H9 (cell line): ENCODE data around the gene SLC17A9. TPM values are rescaled to one million over a fixed set of nuclear protein-coding genes. Genes with fewer than 3 reads are reported as not detected.

Source experiments
- DNase-seq: peaks from one replicate; pipeline ENCODE4 v3.0.0-alpha.2; 2017
- H2AFZ ChIP-seq: one replicate; pipeline ENCODE4 v1.6.1; 2013; ENCODE audit warnings: mild to moderate bottlenecking, low read length, control low read depth, moderate library complexity
- H2AK5ac ChIP-seq: 2 replicates; pipeline ENCODE4 v1.6.1; 2013; ENCODE audit warnings: low read length, control low read depth, mixed read lengths; ENCODE audit not compliant: insufficient read length
- H2BK120ac ChIP-seq: one replicate; pipeline ENCODE4 v1.6.1; 2013; ENCODE audit warnings: low read depth, mild to moderate bottlenecking, low read length, control low read depth, inconsistent platforms; ENCODE audit not compliant: poor library complexity, severe bottlenecking
- H2BK12ac ChIP-seq: 2 replicates; pipeline ENCODE4 v1.6.1; 2013; ENCODE audit warnings: low read length, control low read depth, mixed read lengths, low read depth; ENCODE audit not compliant: insufficient read length
- H2BK15ac ChIP-seq: 2 replicates; pipeline ENCODE4 v1.6.1; 2013; ENCODE audit warnings: low read depth, low read length, control low read depth
- H2BK20ac ChIP-seq: one replicate; pipeline ENCODE4 v1.6.1; 2013; ENCODE audit warnings: low read depth, mild to moderate bottlenecking, low read length, control low read depth, inconsistent platforms; ENCODE audit not compliant: poor library complexity, severe bottlenecking
- H2BK5ac ChIP-seq: 2 replicates; pipeline ENCODE4 v1.6.1; 2013; ENCODE audit warnings: low read length, control low read depth, mixed read lengths; ENCODE audit not compliant: insufficient read length
- H3K14ac ChIP-seq: 2 replicates; pipeline ENCODE4 v1.6.1; 2013; ENCODE audit warnings: low read length, control low read depth; ENCODE audit not compliant: insufficient read depth
- H3K18ac ChIP-seq: 2 replicates; pipeline ENCODE4 v1.6.1; 2013; ENCODE audit warnings: low read depth, mild to moderate bottlenecking, mixed read lengths, low read length, control low read depth; ENCODE audit not compliant: insufficient read length
- H3K23ac ChIP-seq: 2 replicates; pipeline ENCODE4 v1.6.1; 2013; ENCODE audit warnings: low read length, control low read depth, mixed read lengths, low read depth; ENCODE audit not compliant: insufficient read length
- H3K23me2 ChIP-seq: 2 replicates; pipeline ENCODE4 v1.6.1; 2013; ENCODE audit warnings: low read depth, mild to moderate bottlenecking, mixed read lengths, low read length, control low read depth; ENCODE audit not compliant: insufficient read length, poor library complexity, severe bottlenecking
- H3K27ac ChIP-seq: 2 replicates; pipeline ENCODE4 v1.5.1; 2013; ENCODE audit warnings: low read length, control low read depth, mixed read lengths, low read depth; ENCODE audit not compliant: insufficient read length
- H3K27me3 ChIP-seq: 2 replicates; pipeline ENCODE4 v1.6.1; 2013; ENCODE audit warnings: low read length, control low read depth, inconsistent platforms; ENCODE audit not compliant: insufficient read depth
- H3K4ac ChIP-seq: 2 replicates; pipeline ENCODE4 v1.6.1; 2013; ENCODE audit warnings: low read depth, mild to moderate bottlenecking, control low read depth, inconsistent platforms, low read length, moderate library complexity
- H3K4me1 ChIP-seq: 2 replicates; pipeline ENCODE4 v1.6.1; 2013; ENCODE audit warnings: low read length, control low read depth, inconsistent platforms; ENCODE audit not compliant: insufficient read depth
- H3K4me2 ChIP-seq: 2 replicates; pipeline ENCODE4 v1.6.1; 2013; ENCODE audit warnings: low read length, control low read depth, mixed read lengths; ENCODE audit not compliant: insufficient read length, insufficient read depth
- H3K56ac ChIP-seq: 2 replicates; pipeline ENCODE4 v1.6.1; 2013; ENCODE audit warnings: low read depth, mild to moderate bottlenecking, mixed read lengths, low read length, control low read depth; ENCODE audit not compliant: insufficient read length
- H3K79me1 ChIP-seq: 2 replicates; pipeline ENCODE4 v1.6.1; 2013; ENCODE audit warnings: low read depth, mild to moderate bottlenecking, moderate library complexity, low read length, control low read depth, inconsistent platforms; ENCODE audit not compliant: insufficient read depth, poor library complexity, severe bottlenecking
- H3K79me2 ChIP-seq: 2 replicates; pipeline ENCODE4 v1.6.1; 2013; ENCODE audit warnings: low read length, control low read depth, inconsistent platforms; ENCODE audit not compliant: insufficient read depth
- H3K9ac ChIP-seq: 2 replicates; pipeline ENCODE4 v1.6.1; 2013; ENCODE audit warnings: low read length, control low read depth, mixed read lengths; ENCODE audit not compliant: insufficient read length; ENCODE audit errors: extremely low read depth
- H3K9me3 ChIP-seq: one replicate; pipeline ENCODE4 v1.6.1; 2013; ENCODE audit warnings: low read depth, low read length, inconsistent platforms; ENCODE audit not compliant: control insufficient read depth
- H3T11ph ChIP-seq: one replicate; pipeline ENCODE4 v1.6.1; 2013; ENCODE audit warnings: mild to moderate bottlenecking, low read length, control low read depth, inconsistent platforms
- H4K20me1 ChIP-seq: one replicate; pipeline ENCODE4 v1.6.1; 2013; ENCODE audit not compliant: control insufficient read depth, insufficient read length, insufficient read depth
- H4K5ac ChIP-seq: 2 replicates; pipeline ENCODE4 v1.6.1; 2013; ENCODE audit warnings: low read depth, mild to moderate bottlenecking, mixed read lengths, low read length, control low read depth; ENCODE audit not compliant: insufficient read length
- H4K8ac ChIP-seq: replicated peaks from 2 replicates; pipeline ENCODE4 v1.6.1; 2013; ENCODE audit warnings: low read length, control low read depth, mixed read lengths, low read depth; ENCODE audit not compliant: insufficient read length
- H4K91ac ChIP-seq: 2 replicates; pipeline ENCODE4 v1.6.1; 2013; ENCODE audit warnings: low read depth, mild to moderate bottlenecking, moderate library complexity, mixed read lengths, low read length, control low read depth; ENCODE audit not compliant: insufficient read length
- H3K27ac Mint-ChIP-seq, 3 experiments: 2 replicates in 2 of 3; 3 replicates in 1 of 3; pipeline ENCODE4 v1.8.0; 2020 to 2021; ENCODE audit warnings: mixed read lengths in 3 of 3, mild to moderate bottlenecking in 1 of 3, moderate library complexity in 1 of 3
- H3K27me3 Mint-ChIP-seq: 2 replicates; pipeline ENCODE4 v1.8.0; 2021; ENCODE audit warnings: low read depth, mild to moderate bottlenecking, moderate library complexity, mixed read lengths
- H3K36me3 Mint-ChIP-seq, 3 experiments: 2 replicates in 2 of 3; 3 replicates in 1 of 3; pipeline ENCODE4 v1.8.0; 2020 to 2021; ENCODE audit warnings: low read depth in 3 of 3, mixed read lengths in 3 of 3; ENCODE audit not compliant: insufficient read depth in 1 of 3
- H3K4me1 Mint-ChIP-seq, 2 experiments: 2 replicates each; pipeline ENCODE4 v1.8.0; 2020; ENCODE audit warnings: mixed read lengths in 2 of 2
- H3K4me3 Mint-ChIP-seq, 2 experiments: 2 replicates in 1 of 2; 3 replicates in 1 of 2; pipeline ENCODE4 v1.8.0; 2020 to 2021; ENCODE audit warnings: mild to moderate bottlenecking in 2 of 2, mixed read lengths in 2 of 2, moderate library complexity in 1 of 2
- H3K9me3 Mint-ChIP-seq, 2 experiments: 2 replicates in 1 of 2; 3 replicates in 1 of 2; pipeline ENCODE4 v1.8.0; 2020; ENCODE audit warnings: mild to moderate bottlenecking in 2 of 2, mixed read lengths in 2 of 2, moderate library complexity in 1 of 2
- WGBS: extraction: QIAGEN DNeasy Blood & Tissue Kit; methylation state at CpG from one replicate; pipeline ENCODE4 v1.1.7; 2013; ENCODE audit warnings: missing lambda C conversion rate, low lambda C conversion rate, mixed read lengths; ENCODE audit not compliant: insufficient read length; ENCODE audit errors: extremely low coverage; 5-methylcytosine and 5-hydroxymethylcytosine counted together
- total RNA-seq: library from RNA; stranded (reverse); gene quantifications from 2 replicates; pipeline ENCODE4 v1.2.1, GENCODE V29; 2021
- TF ChIP-seq, protein P1 (sequence below): fragments of 200-600 bp; sonication (generic); conservative IDR thresholded peaks from 3 replicates; pipeline ENCODE4 v1.8.0; 2021; ENCODE audit warnings: antibody characterized with exemption, mild to moderate bottlenecking

SLC17A9 gene
- total RNA-seq, 1 experiment from 2014 or later: 20.9 TPM

DNA sequence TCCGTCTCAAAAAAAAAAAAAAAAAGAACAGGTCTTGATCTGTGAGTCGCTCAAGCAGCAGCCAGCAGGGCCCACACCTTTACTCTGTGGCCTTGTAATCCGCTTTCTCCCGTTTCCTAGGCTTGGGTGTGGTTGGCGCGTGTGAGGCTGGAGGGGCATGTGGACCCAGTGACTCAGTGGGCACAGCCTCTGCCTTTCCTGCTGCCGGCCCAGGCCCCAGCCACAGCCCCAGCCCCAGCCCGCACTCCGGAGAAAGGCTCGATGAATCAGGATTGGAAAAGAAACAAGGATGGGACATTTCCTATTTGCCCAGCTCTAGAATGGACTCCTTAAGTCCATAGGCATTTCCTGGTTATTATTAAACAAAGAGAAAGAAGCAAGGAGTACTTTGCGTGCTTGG lies 50.0 kb downstream of the SLC17A9 start:
- Mint-ChIP-seq H3K4me3 (no peak overlapping the region; a peak in 1 of 5 replicates), H3K27ac (no peak overlapping the region), H3K36me3 (no peaks in the 10 kb centered on the region), H3K27me3 (peaks cover 96% of the 10 kb centered on the region), H3K9me3 (peaks cover 0 to 9% of the 10 kb centered on the region in 2 experiments; a peak in 2 of 5 replicates), H3K4me1 (peaks cover 34 to 52% of the 10 kb centered on the region in 2 experiments)
- Histone ChIP-seq H3K79me2 (no peaks in the 10 kb centered on the region), H2BK20ac (no peak overlapping the region), H4K91ac (no peak overlapping the region), H3K23ac (no peak overlapping the region), H3K23me2 (peaks cover 16% of the 10 kb centered on the region), H3K79me1 (no peaks in the 10 kb centered on the region), H2BK5ac (no peak overlapping the region), H3K18ac (no peak overlapping the region), H3T11ph (no peak overlapping the region), H3K14ac (no peak overlapping the region), H3K27ac (no peak overlapping the region), H2BK120ac (no peak overlapping the region), H3K4ac (no peak overlapping the region), H3K4me2 (no peak overlapping the region), H3K9me3 (no peaks in the 10 kb centered on the region), H2BK15ac (no peak overlapping the region), H2BK12ac (no peak overlapping the region), H3K4me1 (peaks cover 2% of the 10 kb centered on the region; the same call in 1 of the 2 replicates), H4K5ac (no peak overlapping the region), H3K27me3 (peaks cover 46% of the 10 kb centered on the region), H2AFZ (no peak overlapping the region), H3K9ac (no peak overlapping the region), H4K20me1 (peaks cover 2% of the 10 kb centered on the region), H4K8ac (no peak overlapping the region), H3K56ac (no peak overlapping the region), H2AK5ac (no peak overlapping the region)
- TF ChIP-seq, protein P1, sequence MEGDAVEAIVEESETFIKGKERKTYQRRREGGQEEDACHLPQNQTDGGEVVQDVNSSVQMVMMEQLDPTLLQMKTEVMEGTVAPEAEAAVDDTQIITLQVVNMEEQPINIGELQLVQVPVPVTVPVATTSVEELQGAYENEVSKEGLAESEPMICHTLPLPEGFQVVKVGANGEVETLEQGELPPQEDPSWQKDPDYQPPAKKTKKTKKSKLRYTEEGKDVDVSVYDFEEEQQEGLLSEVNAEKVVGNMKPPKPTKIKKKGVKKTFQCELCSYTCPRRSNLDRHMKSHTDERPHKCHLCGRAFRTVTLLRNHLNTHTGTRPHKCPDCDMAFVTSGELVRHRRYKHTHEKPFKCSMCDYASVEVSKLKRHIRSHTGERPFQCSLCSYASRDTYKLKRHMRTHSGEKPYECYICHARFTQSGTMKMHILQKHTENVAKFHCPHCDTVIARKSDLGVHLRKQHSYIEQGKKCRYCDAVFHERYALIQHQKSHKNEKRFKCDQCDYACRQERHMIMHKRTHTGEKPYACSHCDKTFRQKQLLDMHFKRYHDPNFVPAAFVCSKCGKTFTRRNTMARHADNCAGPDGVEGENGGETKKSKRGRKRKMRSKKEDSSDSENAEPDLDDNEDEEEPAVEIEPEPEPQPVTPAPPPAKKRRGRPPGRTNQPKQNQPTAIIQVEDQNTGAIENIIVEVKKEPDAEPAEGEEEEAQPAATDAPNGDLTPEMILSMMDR: no peak
- no CpG with 5 or more reads among the region's 11 CpGs for WGBS
- DNase-seq: no peak
